Thyroid gland (tissue), 4 donors: Measurements from ENCODE around the gene TTC38. TPM values are rescaled to one million over a fixed set of nuclear protein-coding genes. Genes with fewer than 3 reads are reported as not detected.
A peak's percentile ranks its signal among the peaks of the same experiment; 100 is the strongest.
"Not testable (repeated sequence)": the region's sequence is repeated elsewhere in the genome, so short reads cannot be mapped to it uniquely, and the experiment has no call there.

Experiments
- DNase-seq, 2 donors: peaks; one replicate each; pipeline ENCODE4 v3.0.0-alpha.2; 2019
- H3K27ac ChIP-seq, 3 donors: fragments of 200-600 bp; sonication (generic); 1 replicate in 2 of 3; 2 replicates in 1 of 3; pipeline ENCODE4 v1.5.1; 2016 to 2019; ENCODE audit warnings: mild to moderate bottlenecking in 1 of 3, moderate library complexity in 1 of 3
- H3K27me3 ChIP-seq: fragments of 200-600 bp; sonication (generic); one replicate; pipeline ENCODE4 v1.5.1; 2019
- H3K36me3 ChIP-seq, 2 donors: fragments of 200-600 bp; sonication (generic); one replicate each; pipeline ENCODE4 v1.5.1; 2016 to 2019
- H3K4me1 ChIP-seq, 2 donors: fragments of 200-600 bp; sonication (generic); one replicate each; pipeline ENCODE4 v1.5.1; 2017 to 2019
- H3K4me3 ChIP-seq, 3 donors: fragments of 200-600 bp; sonication (generic); replicated peaks in 1 of 3; 1 replicate in 2 of 3; 2 replicates in 1 of 3; pipeline ENCODE4 v1.5.1; 2016; ENCODE audit warnings: mild to moderate bottlenecking in 1 of 3
- H3K9me3 ChIP-seq: fragments of 200-600 bp; sonication (generic); one replicate; pipeline ENCODE4 v1.5.1; 2017
- CTCF ChIP-seq, 6 experiments: fragments of 200-600 bp in 3 of 6; fragments of 450-650 bp in 3 of 6; sonication (generic) in 3 of 6; IDR thresholded peaks; one replicate each; pipeline ENCODE4 v1.5.1; 2016 to 2019; ENCODE audit warnings: antibody characterized with exemption in 6 of 6, mild to moderate bottlenecking in 2 of 6, inconsistent platforms in 1 of 6, moderate library complexity in 1 of 6
- POLR2A ChIP-seq, 2 donors: fragments of 450-650 bp; IDR thresholded peaks; one replicate each; pipeline ENCODE4 v1.6.1; 2017; ENCODE audit warnings: antibody characterized with exemption in 2 of 2, mild to moderate bottlenecking in 2 of 2, moderate library complexity in 1 of 2
- WGBS, 2 donors: methylation state at CpG; one replicate each; pipeline ENCODE4 v1.1.5; 2017; 5-methylcytosine and 5-hydroxymethylcytosine counted together
- intact Hi-C: fragments of 100-400 bp; cut with DNase I; formaldehyde crosslinking; loops from one replicate; pipeline ENCODE4 v1.15.1; 2023
- total RNA-seq, 4 donors: library from RNA; depleted of rRNA; stranded (reverse); fragments of >200 nt; gene quantifications; one replicate each; pipeline ENCODE4 v1.2.3, GENCODE V29; 2016

The TTC38 gene
- total RNA-seq, 4 donors from 2014 or later: 30.2 to 81.9 (median 51.1) TPM

GRCh38 chr22:46259374-46259773, 8.4 kb upstream of the TTC38 start:
- H3K4me1 ChIP-seq: peaks cover 0 to 5% of the 10 kb centered on the region in 2 donors
- H3K27me3 ChIP-seq: no peaks in the 10 kb centered on the region
- WGBS, 2 donors: 82 to 83% methylated on average over 12 of the region's 12 CpGs
- no peak overlapping the region for H3K27ac ChIP-seq
- no peak overlapping the region for H3K4me3 ChIP-seq
- H3K9me3 ChIP-seq: no peaks in the 10 kb centered on the region
- H3K36me3 ChIP-seq: no peaks in the 10 kb centered on the region
- no peak for DNase-seq
- TF ChIP-seq CTCF (IDR thresholded peaks at IDR 0.05): no peak
- no peak for TF ChIP-seq POLR2A (IDR thresholded peaks at IDR 0.05)
- intact Hi-C loops: no loop called here

- WGBS, 2 donors: 75 to 87% methylated on average over 5 to 6 of the region's 6 CpGs
- TF ChIP-seq POLR2A (IDR thresholded peaks at IDR 0.05) (no peak), CTCF (IDR thresholded peaks at IDR 0.05) (no peak)
- Histone ChIP-seq H3K27me3 (no peaks in the 10 kb centered on the region), H3K36me3 (no peaks in the 10 kb centered on the region), H3K4me3 (no peak overlapping the region), H3K9me3 (no peaks in the 10 kb centered on the region), H3K27ac (no peak overlapping the region), H3K4me1 (peaks cover 0 to 5% of the 10 kb centered on the region in 2 donors)
- intact Hi-C loops: no loop called here
- DNase-seq: no peak
Observed at GRCh38 chr22:46260038-46260437, 7.8 kb upstream of the TTC38 start.

- DNase-seq: peak; percentile 66 to 73
- WGBS, 2 donors: 6 to 27% methylated on average over 6 to 19 of the region's 109 CpGs
- H3K27ac ChIP-seq: no peak overlapping the region
- H3K4me3 ChIP-seq: no peak overlapping the region
- no peaks in the 10 kb centered on the region for H3K27me3 ChIP-seq
- peaks cover 4 to 12% of the 10 kb centered on the region in 2 donors for H3K4me1 ChIP-seq
- no peaks in the 10 kb centered on the region for H3K9me3 ChIP-seq
- no peaks in the 10 kb centered on the region for H3K36me3 ChIP-seq
- TF ChIP-seq CTCF (IDR thresholded peaks at IDR 0.05) (peak in 3 of 6 experiments; percentile 14 to 27 (median 16)), POLR2A (IDR thresholded peaks at IDR 0.05) (peak in 1 of 2 donors; percentile 9)
- intact Hi-C loops: no loop called here
Observed at GRCh38 chr22:46262449-46263215, 5.2 kb upstream of the TTC38 start.

- H3K27ac ChIP-seq: no peak within 1 kb of the TSS
- H3K36me3 ChIP-seq: no peaks in the 10 kb centered on the region
- H3K9me3 ChIP-seq: no peaks in the 10 kb centered on the region
- intact Hi-C loops: no loop called here
- 100% methylated on average over 3 to 4 of the region's 30 CpGs for WGBS, 2 donors
- TF ChIP-seq CTCF (IDR thresholded peaks at IDR 0.05) (no peak), POLR2A (IDR thresholded peaks at IDR 0.05) (no peak)
- H3K27me3 ChIP-seq: no peaks in the 10 kb centered on the region
- no peak for DNase-seq
- H3K4me1 ChIP-seq: peaks cover 6 to 12% of the 10 kb centered on the region in 2 donors
- H3K4me3 ChIP-seq: peak within 1 kb of the TSS in 1 of 3 donors; percentile 12
Observed at GRCh38 chr22:46263216-46263590, 4.6 kb upstream of the TTC38 start, which contains the start of gene PKDREJ. Gene PKDREJ, minus strand, starts transcription at chr22:46263343. Its CDS starts 21 bp downstream, at chr22:46263322.

GRCh38 chr22:46264520-46264919, 3.3 kb upstream of the TTC38 start:
- H3K27ac ChIP-seq, intact Hi-C loops, H3K36me3 ChIP-seq, H3K4me3 ChIP-seq, H3K27me3 ChIP-seq, DNase-seq, H3K9me3 ChIP-seq: not testable (repeated sequence)
- 83 to 97% methylated on average over 6 of the region's 6 CpGs for WGBS, 2 donors
- peaks cover 9 to 21% of the 10 kb centered on the region in 2 donors for H3K4me1 ChIP-seq

GRCh38 chr22:46265627-46266026, 2.2 kb upstream of the TTC38 start:
- 82 to 94% methylated on average over 4 of the region's 4 CpGs for WGBS, 2 donors
- H3K4me1 ChIP-seq: peaks cover 9 to 21% of the 10 kb centered on the region in 2 donors

More at GRCh38 chr22:46265627-46266026, 2.2 kb upstream of the TTC38 start:
- H3K4me3 ChIP-seq, DNase-seq, H3K27ac ChIP-seq, H3K9me3 ChIP-seq, H3K27me3 ChIP-seq, H3K36me3 ChIP-seq, intact Hi-C loops: not testable (repeated sequence)
